Measurements from ENCODE around the gene MSI2.

MSI2 gene

DNA sequence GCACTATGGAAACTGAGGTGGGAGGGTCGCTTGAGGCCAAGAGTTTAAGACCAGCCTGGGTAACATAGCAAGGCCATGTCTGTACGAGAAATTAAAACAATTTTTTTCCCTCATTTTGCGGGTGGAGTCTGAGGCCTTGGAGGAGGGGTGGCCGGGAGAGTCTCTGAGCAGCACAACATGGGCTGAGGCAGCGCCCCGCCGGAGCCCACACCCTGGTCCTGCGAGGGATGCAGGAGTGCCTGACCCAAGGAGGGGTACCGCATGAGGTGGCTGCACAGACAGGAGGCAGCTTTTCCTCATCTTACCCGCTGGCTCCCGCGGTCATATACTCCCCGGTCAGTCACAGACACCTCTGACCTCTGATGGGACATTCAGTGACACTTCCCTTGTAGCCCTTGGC lies 67.7 kb downstream of the MSI2 start:
- DNase-seq: no peak

DNA sequence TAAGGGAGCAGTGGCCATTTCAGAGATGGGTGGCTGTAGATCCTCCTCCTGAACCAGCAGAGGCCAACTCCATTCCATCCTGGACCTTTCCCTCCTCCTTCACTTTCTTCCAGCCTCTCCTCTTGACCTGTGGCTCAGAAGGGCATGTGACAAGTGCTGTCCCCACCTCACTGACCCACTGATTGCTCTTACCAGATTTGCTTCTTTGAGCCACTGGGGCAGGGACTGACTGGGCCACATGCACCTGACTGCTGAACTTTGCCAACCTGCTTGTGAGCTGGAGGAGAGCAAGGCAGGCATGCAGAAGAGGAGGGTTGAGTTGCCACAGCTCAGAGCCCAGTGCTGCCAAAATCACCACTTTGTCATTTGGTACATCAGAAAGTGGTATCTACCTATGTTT lies 68.3 kb downstream of the MSI2 start:
- no peak for DNase-seq

DNA sequence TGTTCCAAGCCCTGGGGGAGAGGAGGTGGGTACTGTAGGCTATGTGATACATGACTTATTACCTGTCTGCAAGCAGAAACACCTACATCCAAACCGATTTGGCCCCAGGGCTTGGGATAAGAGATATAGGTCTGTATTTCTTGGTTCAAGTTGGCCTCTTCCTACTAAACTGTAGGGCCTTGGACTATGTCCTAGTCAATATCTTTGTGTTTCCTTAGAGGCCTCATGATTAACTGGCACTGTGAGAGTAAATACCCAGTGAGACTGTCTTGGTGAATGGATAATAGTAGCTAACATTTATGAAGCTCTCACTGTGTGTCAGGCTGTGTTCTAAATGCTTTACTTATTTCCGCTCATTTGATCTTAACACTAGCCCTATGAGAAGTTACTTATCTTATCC lies 70.0 kb downstream of the MSI2 start:
- no peak for DNase-seq

DNA sequence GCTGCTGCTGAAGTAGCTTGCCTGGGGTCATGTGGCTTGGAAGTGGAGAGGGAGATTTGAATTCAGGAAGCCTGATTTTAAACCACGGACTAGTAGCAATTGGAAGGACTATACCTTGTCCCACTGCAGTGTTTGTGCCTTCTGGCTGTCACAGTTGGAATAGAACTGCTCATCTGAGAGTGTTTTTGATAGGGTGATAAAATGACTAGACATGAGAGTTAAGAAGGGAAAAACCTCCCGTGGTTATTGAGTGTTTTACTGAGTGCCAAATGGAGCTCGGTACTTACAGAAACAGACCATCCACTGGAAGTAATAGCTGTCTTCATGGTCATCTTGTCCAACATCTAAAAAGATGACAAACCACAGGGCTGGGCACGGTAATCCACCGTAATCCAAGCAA lies 70.4 kb downstream of the MSI2 start:
- DNase-seq: no peak

DNA sequence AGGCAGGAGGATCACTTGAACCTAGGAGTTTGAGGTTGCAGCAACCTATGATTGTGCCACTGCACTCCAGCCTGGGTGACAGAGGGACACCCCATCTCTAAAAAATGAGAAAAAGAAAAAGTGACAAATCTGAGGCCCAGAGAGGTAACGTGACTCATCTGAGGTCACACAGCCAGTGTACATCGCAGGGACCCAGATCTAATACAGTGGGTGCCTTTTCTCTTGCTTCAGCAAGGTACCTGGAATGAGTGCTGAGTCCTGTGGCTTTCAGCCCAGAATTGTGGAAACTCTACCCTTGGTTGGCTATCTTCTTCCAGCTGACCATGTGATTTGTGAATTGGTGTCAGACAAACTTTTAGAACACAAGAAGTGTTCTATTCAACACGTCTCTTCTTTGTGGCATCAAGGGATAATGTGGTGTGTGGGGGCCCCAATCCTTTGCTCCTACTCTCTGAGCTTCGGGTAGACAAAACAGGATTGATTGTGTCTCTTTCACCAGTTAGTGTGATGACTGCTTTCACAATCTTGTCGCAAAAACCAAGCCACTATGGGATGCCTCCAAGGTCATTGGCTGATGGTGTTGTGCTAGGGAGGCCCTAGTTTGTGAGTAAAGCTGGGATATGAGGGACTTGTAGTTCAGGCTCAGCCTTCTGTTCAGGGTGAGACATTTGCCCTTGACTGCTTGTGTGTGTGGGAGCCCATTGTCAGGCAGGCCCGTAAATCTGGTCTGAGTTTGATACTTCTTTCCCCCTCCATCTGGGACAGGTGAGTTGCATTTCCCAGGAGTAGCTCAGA lies 71.0 kb downstream of the MSI2 start:
- no peak for DNase-seq

DNA sequence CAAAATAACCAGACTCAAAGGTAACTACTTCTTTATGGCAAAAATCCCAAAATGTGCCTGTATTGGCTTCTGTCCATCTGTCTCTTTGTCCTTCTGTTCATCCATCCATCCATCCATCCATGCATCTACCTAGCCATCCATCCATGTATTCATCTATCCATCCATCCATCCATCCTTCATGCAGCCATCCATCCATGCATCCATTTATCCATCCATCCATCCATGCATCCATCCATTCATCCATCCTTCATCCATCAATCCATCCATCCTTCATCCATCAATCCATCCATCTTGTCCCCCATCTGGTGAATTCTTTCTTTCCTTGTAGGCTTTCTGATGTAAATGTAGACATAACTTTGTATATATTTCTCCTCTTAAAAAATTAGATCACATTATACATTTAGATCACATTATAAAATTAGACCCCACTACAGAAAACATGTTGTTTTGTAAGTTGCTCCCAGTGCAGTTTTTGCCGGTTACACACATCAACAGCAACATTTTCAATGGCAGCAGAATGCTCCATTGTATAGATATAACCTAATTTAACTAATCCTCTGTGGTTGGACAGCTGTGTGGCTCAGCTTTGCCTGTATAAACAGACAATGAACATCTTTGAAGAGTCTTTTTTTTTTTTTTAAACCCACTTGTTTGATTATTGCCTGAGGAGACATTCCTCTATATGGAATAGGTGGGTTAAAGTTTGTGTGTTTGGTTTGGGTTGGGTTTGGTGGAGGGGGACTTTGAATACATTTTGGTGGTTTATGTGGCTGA lies 72.0 kb downstream of the MSI2 start:
- DNase-seq: no peak

DNA sequence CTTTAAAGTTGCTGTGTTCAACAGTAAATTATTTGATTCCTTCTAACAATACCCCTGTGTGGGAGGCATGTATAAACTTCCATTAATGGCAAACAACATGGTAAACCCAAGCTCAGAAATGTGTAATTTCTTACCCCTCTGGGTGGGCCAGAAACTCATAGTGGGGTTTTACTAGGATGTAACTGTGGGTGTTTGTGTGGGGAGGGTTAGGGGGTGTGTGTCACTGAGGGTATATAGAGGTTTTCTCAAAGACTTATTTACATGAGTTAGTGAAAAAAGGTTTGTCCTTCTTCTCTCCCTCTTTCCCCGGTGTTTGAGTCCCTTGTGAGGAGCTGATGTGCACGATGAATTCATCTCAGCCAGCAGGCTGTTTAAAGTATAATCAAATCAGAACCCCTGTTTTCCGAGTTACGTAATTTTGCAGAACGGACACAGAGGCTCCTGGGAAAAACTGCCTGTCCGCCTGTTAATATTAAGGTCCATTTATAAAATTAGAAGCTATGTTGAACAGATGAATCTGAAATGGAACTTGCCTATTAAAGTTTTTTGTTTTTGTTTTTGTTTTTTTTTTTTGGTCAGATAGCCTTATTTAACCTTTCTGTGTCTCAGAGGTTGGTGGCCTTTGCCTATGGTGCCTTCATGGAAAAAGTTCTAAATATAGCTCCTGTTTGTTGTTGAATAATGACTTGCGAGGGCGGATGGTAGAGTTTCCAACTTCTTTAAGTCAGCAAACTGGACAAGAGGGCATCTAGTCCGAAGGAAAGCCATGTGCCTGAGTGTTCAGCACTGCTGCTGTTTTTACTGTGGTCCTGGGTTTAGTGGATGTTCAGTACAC lies 73.3 kb downstream of the MSI2 start:
- no peak for DNase-seq

DNA sequence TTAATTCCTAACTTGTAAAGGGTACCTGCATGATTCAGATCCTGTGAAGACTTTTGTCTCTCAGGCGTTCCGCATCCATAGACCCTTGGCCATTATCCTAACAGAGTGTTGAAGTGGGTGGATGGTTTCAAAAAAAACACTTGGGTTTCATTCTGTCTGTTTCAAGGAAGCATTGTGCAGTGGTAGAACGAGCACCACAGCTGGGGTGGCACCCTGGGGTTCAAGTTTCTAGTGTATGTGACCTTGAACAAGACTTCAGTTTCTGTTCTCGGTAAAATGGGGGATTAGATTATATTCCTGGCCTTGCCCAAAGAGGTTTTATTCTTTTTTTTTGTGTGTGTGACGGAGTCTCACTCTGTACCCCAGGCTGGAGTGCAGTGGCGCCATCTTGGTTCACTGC lies 74.3 kb downstream of the MSI2 start:
- no peak for DNase-seq

DNA sequence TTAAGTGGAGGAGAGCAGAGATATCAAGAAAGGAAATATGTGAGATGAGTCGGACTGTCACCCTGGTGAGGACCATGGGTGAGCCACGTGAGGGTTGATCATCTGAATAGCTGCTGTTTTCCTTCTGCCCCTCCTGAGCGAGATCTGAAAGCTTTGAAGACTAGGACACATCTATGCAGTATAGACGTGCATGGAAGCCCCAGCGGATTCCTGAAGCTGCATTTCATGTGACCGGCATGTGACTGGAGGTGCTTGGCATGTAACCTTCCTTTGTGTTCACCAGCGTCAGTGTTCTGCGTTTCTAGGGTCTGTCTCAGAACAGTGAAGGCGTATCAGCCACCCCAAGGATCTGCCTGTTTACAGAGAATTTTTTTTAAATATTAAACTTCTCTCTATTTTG lies 75.1 kb downstream of the MSI2 start:
- DNase-seq: no peak

DNA sequence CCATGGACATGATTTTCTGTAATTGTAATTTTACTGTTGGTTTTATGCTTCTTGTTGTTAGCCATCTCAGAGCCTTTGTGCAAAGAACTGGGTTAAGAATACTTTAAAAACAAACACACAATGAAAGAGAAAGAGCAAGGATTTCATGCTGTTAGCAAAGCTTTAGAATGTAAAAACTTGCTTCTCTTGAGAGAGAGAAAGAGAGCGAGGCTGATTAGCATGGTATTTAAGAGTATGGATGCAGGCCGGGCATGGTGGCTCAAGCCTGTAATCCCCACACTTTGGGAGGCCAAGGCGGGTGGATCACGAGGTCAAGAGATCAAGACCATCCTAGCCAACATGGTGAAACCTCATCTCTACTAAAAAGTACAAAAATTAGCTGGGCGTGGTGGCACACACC lies 76.2 kb downstream of the MSI2 start:
- no peak for DNase-seq

DNA sequence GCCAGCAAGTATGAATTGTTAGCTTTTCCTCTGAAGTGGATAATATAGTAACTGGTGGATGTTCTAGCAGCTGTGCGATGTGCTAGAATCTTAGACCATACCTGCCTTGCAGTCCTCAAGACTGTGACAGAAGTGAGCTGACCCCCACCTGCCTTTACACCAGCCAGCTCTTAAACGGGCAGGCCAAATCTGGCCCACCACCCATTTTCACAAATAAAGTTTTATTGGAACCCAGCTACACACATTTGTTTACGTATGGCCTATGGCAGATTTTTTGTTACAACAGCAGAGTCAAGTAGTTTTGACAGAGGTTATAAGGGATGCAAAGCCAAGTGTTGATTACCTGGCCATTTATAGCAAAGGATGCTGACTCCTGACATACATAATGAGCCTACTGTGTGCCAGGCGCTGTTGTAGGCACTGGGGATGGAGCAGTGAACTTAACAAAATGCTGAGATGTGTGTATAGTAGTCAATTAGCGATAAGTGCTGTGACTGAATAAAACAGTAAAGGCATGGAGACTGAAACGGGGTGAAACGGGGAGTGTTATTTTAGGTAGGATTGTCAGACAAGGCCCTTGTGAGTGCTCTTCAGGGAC lies 79.0 kb downstream of the MSI2 start:
- DNase-seq: no peak

DNA sequence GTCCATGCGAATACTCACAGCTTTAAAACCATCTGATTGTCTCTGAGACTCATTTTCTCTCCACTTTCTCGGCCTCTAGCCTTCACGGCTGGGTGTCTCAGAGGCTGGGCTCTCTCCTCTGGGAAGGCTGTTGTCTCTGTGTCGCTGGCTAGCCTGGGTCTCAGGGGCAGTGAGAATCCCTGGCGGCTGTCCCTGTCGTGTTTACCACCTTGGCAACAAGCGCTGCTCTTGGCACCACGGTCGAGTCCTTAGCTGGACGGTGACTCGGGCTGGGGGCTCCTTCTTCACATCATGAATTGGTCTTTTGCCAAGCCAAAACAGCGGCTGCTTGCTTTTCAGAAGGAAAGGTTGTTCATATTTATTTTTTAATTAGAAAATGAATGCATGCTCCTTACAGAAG lies 81.1 kb downstream of the MSI2 start:
- DNase-seq: peak; percentile 39

DNA sequence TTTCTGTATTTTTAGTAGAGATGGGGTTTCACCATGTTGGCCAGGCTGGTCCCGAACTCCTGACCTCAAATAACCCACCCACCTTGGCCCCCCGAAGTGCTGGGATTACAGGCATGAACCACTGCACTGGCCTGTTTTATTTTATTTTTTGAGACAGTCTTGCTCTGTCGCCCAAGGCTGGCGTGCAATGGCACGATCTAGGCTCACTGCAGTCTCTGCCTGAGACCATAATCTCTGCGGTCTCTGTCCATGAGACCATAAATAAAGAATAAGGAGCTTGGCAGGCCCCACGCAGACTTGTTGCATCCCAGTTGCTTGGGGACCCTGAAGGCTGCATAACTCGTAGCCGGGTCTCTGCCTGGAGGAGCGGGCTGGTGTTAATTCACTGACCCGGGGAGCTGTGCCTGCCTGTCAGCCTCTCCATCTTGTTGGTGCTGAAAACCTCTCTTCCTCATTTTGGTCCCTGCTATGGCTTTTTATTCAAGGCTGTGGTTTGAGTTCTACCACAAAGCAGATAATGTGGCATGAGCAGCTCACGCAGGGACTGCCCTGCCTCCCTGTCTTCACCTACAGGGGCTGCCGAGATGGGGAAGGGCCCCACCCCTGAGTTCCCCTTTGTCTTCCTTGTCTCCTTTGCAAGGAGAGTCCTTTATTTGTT lies 82.1 kb downstream of the MSI2 start:
- DNase-seq: peak; percentile 26

DNA sequence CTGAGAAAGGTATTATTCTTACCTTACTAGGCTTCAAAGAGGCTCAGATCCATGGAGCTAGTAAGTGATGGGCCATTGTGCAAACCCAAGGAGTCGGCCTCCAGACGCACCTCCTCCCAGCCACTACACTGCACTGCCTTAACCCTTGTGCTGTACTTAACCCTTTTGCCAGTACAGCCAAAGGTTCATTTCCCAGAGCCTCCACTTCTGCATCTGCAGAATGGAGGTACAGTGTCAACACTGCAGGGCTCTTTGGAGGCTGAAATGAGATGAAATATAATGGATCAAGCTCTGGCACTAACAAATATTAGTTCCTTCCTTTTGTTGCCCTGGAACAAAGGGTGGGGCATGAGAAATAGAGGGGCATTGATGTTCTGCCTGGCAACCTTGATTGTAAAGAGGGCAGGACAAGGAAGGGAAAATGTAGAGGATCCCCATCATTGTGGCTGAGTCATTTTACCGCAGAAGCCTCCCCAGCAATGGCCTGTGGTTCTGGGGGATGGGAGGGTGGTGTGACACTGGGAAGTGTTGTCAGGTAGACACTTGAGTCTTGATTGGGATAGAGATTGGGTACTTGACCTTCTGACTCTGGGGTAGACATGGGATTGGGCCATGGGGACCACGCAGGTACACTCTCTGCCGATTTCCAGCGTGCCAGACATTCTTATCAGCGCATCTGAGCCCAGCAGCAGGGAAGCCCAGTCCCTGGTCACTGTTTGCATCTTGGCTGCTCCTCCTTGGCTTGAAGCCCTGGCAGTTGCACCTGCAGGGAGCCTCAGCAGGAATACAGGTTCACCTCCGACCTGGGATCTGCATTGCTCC lies 84.0 kb downstream of the MSI2 start:
- no peak for DNase-seq

DNA sequence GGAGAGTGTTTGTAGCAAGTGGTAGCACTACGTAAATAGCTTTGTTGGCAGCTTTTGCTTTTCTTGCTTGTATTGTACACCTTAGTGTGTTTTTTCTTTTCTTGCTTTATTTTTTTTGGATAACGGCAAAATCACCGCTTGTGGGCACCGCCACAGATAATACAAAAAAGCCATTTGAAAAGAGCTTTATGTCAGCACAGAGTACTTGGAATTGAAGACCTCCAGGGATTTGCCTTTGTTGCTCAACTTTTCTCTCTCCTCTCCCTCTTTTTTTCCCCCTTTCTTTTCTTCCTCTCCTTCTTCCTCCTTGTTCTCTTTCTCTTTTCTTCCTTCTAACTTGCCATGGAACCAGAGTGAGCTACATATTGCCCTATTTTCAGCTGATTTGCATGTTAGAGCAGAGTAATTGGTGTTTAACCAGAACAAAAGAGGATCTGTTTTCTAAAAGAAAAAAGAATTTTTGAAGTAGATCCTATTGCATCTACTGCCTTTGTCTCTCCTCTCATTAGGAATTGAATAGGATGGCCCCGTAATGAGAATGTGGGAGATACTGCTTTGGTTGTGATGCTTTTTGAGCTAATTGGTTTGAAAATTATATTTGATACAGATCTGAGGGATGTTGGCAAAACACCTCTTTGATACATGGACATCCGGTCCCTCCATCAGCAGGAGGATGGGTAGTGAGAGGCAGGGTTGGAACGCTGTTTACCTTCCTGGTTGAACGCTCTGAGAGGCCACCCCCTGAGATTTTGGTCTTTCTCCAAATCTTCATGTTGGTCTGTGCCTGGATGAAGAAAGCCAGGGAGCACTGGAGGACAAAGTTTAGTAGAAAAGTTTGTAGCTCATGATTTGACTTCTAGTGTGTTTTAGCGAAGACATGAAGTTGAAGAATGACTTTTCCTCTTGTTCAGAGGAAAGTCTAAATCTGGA lies 85.6 kb downstream of the MSI2 start:
- no peak for DNase-seq

DNA sequence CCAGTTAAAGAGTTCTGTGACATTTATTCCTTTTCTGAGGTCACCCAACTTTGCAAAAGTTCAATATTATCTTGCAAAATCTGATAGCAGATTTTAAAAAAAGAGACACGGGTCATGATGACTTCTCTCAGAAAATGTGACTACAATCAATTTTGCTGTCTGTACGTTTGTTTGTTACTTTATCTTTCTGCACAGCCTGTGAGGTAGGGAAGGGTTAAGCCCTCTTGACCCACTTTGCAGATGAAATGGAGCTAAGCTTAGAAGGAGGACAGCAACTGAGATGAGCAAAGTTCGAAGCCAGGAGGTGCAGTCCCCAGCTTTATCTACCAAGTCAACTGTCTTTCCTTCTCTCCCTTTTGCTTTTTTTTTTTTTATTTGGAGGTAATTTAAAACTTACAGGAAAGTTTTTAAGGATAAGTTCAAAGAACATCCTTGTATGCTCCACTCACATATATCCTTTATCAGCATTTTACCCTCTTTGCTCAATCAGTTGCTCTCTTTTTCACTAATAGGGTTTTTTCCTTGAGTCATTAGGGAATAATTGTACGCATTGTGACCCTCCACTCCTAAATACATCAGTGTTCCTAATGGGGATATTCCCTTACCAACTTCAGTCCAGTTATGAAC lies 86.8 kb downstream of the MSI2 start:
- DNase-seq: no peak

DNA sequence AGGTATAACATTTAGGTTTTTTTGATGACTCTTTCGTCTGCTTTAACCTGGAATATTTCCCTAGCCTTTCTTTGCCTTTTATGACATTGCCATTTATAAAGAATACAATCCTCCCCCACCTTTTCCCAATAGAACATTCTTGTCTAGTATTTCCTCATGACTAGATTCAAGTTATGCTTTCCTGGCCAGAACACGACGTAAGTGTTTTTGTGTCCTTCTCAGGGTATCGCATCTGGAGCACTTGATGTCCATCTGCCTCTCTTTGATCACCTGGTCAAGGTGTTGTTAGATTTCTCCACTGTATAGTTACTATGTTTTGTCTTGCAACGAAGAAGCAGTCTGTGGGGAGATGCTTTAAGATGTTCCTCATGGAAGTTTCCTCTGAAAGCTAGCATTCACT lies 87.4 kb downstream of the MSI2 start:
- DNase-seq: no peak

DNA sequence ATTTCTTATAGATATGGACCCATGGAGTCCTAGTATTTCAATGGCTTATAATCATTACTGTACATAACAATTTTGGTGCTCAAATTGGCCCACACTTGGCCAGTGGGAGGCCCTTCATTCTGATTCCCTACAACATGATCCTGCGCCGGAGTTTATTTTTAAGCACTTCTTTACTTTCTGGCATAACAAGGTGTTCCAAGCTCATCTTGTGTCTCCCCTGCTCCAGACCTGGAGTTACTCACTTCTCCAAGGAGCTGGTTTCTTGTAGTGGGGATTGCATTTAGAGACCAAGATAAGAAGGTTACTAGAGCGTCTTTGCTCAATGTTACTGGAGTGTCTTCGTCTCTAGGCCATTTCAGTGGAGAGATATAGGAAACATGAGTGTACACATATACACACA lies 87.9 kb downstream of the MSI2 start:
- no peak for DNase-seq

DNA sequence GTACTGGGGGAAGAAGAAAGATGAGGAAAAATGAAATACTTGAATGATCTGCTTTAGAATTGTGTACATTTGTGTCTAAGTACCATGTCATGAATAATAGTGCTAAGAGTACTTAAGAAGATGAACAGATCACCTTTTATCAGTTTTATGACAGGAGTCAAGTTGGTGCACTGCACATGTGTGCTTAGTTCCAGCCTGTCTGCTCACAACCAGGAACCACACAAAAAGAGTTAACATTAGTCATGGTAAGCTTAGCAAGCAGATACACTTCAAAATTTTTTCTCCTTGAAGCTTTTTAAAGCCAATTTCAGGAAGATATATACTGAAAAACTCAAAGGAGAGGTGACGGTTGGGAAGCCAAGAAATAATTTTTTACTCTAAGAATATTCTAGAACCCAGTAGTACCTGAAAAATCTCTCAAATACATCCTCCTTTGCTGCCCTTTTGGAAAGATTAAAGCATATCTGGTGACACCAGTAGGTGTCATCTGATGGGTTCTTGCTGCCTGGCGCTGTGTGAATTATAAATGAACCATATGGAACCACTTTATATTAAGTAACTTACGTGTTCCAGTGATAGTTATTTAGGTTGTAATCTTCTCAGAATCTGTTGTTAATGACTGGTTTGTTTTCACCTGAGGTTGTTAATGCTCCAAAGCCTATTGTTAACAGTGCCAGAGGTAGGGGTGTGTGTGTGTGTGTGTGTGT lies 93.4 kb downstream of the MSI2 start:
- DNase-seq: peak; percentile 7

Measured in DMS79 treated with DMSO at 0.1 percent for 48 hours (cell line).